HG03442 (cell line): Measurements from ENCODE around the gene MT1B.
"Not testable (repeated sequence)": the region's sequence is repeated elsewhere in the genome, so short reads cannot be mapped to it uniquely, and the experiment has no call there.

Experiments used
- ATAC-seq: cut with Tn5 transposase; IDR thresholded peaks from one replicate; pipeline ENCODE4 v1.9.1; 2021; ENCODE audit warnings: mild to moderate bottlenecking, moderate library complexity; ENCODE audit not compliant: unreplicated experiment

Gene MT1B

GRCh38 chr16:56665286-56666261 lies 13.9 kb downstream of the MT1B start:
- not testable (repeated sequence) for ATAC-seq

DNA sequence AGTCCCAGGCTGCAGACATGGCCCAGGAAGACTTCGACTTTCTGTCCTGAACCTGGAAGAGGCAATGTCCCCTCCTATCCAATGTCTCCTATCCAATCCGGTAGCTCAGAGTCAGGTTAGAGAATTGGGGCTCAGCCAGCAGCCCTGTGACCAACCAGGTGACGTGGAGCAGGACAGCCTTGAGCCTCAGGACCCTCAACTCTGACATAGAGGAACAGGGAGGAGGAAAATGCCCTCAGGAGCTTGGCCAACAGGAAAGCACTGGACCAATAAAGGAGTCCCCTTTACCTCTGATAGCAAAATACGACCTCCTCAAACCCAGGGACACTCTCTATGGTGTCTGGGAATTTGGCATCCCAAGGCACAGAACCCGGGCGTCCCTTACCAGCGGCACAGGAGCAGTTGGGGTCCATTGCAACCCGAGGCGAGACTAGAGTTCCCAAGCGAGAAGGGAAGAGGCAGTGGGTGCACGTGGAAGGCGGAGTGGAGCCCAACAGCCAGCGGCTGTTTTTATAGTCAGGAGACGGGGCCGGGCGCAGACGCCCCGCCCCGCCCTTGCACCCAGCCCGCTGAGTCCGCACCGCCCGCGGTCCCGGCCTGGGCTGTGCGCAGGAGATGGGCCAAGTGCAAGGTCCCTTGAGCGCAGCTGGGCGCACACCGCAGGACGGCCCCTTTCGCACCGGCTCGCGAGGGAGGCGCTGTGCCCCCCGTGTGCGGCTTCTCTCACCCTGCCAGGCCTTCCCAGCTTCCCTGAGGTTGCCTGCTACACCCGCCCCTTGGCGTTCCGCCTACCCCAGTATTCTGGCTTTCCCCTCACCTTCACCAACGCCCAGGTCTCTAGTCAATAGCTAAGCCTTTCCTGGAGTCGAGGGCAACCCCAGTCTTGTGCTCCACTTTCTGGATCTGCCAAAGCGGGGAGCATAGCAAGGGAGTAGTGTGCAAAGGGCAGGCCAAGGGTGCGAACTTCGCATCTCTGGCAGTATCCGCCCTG lies 16.2 kb downstream of the MT1B start, which contains the start of gene MT1G:
Gene MT1G (minus strand): TSS at position 485 of the 991 bp plus-strand sequence. CDS start 72 bp downstream, at position 413.
- ATAC-seq: no peak

DNA sequence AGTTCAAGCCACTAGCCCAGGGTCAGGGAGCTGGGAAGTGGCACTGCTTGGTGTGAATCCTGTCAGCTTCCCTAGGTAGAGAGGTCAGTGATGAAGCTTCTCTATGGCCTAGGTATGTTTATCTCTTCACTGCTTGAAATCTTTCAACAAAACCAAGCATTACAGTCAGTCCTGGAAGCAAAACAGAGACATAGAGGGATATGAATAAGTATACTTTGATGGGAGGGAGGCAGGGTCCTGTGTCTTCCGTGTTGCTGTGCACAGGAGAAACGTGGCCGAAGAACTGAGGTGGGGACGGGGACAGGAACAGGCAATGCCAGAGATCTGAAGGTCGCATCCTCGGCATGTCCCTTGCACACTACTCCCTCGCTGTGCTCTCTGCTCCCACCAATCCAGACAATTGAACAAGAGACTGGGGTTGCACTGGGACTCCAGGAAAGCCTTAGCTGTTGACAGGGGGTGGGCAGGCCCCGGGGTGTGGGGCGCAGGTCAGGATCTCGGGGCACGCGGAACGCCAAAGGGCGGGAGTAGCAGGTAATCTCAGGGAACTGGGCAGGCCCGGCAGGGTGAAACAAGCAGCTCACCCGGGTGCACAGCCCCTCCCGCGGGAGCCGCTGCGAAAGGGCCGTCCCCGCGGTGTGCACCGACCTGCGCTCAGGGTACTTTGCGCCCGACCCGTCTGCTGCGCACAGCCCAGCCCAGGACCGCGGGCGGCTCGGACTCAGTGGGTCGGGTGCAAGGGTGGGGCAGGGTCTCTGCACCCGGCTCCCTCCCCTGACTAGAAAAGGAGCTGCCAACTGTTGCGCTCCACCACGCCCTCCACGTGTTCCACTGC lies 17.5 kb downstream of the MT1B start, which contains the start of gene MT1H:
Gene MT1H (plus strand): TSS at position 810 of the 835 bp plus-strand sequence. CDS start 71 bp downstream, outside the sequence.
- ATAC-seq: no peak

- ATAC-seq: no peak
These were observed 18.3 kb downstream of the MT1B start for GRCh38 chr16:56669840-56670619.

DNA sequence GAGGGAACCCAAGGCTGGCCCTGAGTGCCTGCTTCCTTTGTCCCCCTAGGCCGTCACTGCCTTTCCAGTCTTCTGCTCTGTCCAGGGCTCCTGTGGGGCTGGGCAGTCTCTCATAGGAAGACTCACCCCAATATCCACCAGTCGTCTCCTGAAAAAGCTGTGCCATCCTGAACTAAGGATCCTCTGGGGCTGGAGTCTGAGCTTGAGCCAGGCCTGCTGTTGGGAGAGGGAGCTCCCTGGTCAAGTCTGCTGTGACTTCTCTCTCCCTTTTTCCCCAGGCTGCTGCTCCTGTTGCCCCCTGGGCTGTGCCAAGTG lies 18.9 kb downstream of the MT1B start:
- no peak for ATAC-seq

DNA sequence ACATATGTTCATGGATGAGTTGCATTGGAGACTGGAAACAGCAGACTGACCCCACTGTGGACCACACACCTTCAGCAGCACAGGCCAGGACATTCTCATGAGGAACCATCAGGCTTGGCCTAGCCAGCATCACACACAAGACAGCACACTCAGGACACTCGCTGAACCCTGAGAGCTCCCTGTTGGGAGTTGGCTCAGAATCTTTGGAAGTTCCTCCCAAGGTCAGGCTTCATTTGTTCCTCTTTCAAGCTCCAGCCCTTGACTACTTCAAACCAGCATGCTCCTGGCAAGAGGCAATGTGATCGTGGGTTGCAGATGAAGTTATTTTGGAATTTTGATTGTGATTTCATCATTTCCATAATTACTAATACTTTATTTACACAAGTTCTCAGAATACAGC lies 20.0 kb downstream of the MT1B start:
- not testable (repeated sequence) for ATAC-seq

- not testable (repeated sequence) for ATAC-seq
These were observed 20.5 kb downstream of the MT1B start for GRCh38 chr16:56672171-56672570.

- no peak for ATAC-seq
These were observed 21.3 kb downstream of the MT1B start for GRCh38 chr16:56672761-56673536.

DNA sequence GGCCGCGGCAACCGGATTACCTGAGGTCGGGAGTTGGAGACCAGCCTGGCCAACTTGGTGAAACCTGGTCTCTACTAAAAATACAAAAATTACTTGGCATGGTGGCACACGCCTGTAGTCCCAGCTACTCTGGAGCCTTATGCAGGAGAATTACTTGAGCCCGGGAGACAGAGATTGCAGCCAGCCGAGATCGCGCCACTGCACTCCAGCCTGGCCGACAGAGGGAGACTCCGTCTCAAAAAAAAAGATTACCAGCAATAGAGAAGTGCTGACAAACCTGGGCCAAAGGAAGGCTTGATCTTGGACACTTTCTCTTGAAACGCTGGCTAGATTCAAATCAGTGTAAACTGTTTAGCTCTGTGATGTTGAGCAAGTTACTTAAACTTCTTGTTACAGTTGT lies 22.2 kb downstream of the MT1B start:
- no peak for ATAC-seq

DNA sequence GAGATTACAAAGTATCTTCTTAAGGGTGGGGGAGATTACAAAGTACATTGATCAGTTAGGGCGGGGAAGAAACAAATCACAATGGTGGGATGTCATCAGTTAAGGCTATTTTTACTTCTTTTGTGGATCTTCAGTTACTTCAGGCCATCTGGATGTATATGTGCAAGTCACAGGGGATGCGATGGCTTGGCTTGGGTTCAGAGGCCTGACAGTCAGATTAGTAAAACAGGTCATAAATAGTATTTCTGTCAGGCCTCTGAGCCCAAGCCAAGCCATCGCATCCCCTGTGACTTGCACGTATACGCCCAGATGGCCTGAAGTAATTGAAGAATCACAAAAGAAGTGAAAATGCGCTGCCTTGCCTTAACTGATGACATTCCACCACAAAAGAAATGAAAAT lies 22.9 kb downstream of the MT1B start:
- not testable (repeated sequence) for ATAC-seq

DNA sequence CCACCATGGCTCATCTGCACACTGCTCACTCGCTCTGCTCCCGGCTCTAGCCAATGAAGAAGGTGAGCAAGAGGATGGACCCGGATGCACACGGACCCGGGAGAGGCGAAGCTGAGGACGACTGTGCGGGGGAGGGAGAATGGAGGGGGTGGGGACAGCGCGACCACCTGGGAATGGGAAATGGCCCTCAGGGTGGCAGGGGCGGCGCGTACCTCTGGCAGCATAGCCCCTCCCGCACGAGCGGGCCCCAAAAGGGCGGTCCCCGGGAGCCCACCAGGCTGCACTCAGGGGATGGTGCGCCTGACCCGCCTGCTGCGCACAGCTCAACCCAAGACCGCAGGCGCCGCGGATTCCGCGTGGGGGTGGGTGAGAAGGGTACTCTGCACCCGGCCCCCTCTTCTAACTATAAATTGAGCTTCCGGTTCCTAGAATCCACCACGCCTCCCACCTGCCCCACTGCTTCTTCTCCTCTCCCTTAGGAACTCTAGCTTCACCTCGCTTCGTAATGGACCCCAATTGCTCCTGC lies 24.1 kb downstream of the MT1B start:
- no peak for ATAC-seq

GRCh38 chr16:56677474-56677873 lies 25.8 kb downstream of the MT1B start:
- ATAC-seq: no peak

- no peak for ATAC-seq
These were observed 27.5 kb downstream of the MT1B start for GRCh38 chr16:56679078-56679730.

GRCh38 chr16:56679818-56680217 lies 28.1 kb downstream of the MT1B start:
- ATAC-seq: no peak

GRCh38 chr16:56681939-56682702 lies 30.4 kb downstream of the MT1B start, which contains the start of gene MT1X:
MT1X (plus strand) TSS chr16:56682470; CDS start chr16:56682541, 71 bp downstream.
- peak; percentile 94 for ATAC-seq

- ATAC-seq: no peak
These were observed 31.2 kb downstream of the MT1B start for GRCh38 chr16:56682703-56683397.
